Measurements from ENCODE around the gene COL24A1. TPM values are rescaled to one million over a fixed set of nuclear protein-coding genes. Genes with fewer than 3 reads are reported as not detected.
"Not testable (repeated sequence)": the region's sequence is repeated elsewhere in the genome, so short reads cannot be mapped to it uniquely, and the experiment has no call there.

COL24A1 gene
- total and polyA plus RNA-seq, 4 experiments from 2014 or later = 0.09 to 0.14 TPM; not detected in 2

GRCh38 chr1:85743814-85744213 is 412.8 kb downstream of the COL24A1 start:
- H3K4me1 ChIP-seq (ENCODE audit: insufficient read depth, low read length) = no peaks in the 10 kb centered on the region
- ChIA-PET POLR2A (ENCODE audit: partially characterized antibody) (no interaction called here), CTCF (ENCODE audit: partially characterized antibody) (no interaction called here)
- Mint-ChIP-seq H3K4me1 (no peaks in the 10 kb centered on the region), H3K27me3 (peaks cover 10 to 12% of the 10 kb centered on the region in 2 donors), H3K36me3 (no peaks in the 10 kb centered on the region), H3K27ac (no peak overlapping the region), H3K4me3 (no peak overlapping the region), H3K9me3 (peaks cover 0 to 6% (median 0%) of the 10 kb centered on the region in 8 donors)
- no peak overlapping the region for H3K4me3 ChIP-seq (ENCODE audit: low read length in 2 of 2)
- intact Hi-C loops (cut with micrococcal nuclease) = no loop called here
- H3K27me3 ChIP-seq (ENCODE audit: insufficient read depth, low read length) = no peaks in the 10 kb centered on the region
- H3K27ac ChIP-seq (ENCODE audit: low read depth, low read length) = no peak overlapping the region
- no peaks in the 10 kb centered on the region for H3K9me3 ChIP-seq (ENCODE audit: control insufficient read depth in 1 of 2, low read length in 2 of 2)
- DNase-seq = no peak
- no peaks in the 10 kb centered on the region for H3K36me3 ChIP-seq (ENCODE audit: insufficient read depth, low read length)

DNA sequence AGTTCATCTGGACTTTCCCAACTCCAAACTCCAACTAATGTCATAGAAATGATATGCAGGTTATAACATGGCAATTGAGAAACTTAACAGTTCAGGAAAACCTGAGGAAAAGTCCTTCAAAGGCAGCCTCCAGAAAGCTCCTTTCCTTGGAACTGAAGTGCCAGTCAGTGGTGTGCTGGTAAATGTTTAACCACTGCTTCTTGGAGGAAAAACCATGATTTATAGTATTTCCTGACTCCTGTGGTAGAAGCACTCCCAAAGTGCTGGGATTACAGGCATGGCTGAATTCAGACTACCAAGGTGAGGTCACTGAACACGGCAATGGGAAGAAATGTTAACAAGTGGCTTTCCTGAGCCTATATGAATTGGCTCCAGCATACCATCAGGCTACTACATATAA is 421.6 kb downstream of the COL24A1 start:
- ChIA-PET CTCF (ENCODE audit: partially characterized antibody) (no interaction called here), POLR2A (ENCODE audit: partially characterized antibody) (no interaction called here)
- Histone ChIP-seq H3K27ac (ENCODE audit: low read depth, low read length) (no peak overlapping the region), H3K9me3 (ENCODE audit: control insufficient read depth in 1 of 2, low read length in 2 of 2) (no peaks in the 10 kb centered on the region), H3K27me3 (ENCODE audit: insufficient read depth, low read length) (no peaks in the 10 kb centered on the region), H3K36me3 (ENCODE audit: insufficient read depth, low read length) (no peaks in the 10 kb centered on the region), H3K4me1 (ENCODE audit: insufficient read depth, low read length) (no peaks in the 10 kb centered on the region), H3K4me3 (ENCODE audit: low read length in 2 of 2) (no peak overlapping the region)
- Mint-ChIP-seq H3K4me1 (no peaks in the 10 kb centered on the region), H3K4me3 (no peak overlapping the region), H3K27ac (no peak overlapping the region), H3K9me3 (no peaks in the 10 kb centered on the region), H3K36me3 (no peaks in the 10 kb centered on the region), H3K27me3 (peaks cover 7 to 9% of the 10 kb centered on the region in 2 donors)
- intact Hi-C loops (cut with micrococcal nuclease) = no loop called here
- no peak for DNase-seq

DNA sequence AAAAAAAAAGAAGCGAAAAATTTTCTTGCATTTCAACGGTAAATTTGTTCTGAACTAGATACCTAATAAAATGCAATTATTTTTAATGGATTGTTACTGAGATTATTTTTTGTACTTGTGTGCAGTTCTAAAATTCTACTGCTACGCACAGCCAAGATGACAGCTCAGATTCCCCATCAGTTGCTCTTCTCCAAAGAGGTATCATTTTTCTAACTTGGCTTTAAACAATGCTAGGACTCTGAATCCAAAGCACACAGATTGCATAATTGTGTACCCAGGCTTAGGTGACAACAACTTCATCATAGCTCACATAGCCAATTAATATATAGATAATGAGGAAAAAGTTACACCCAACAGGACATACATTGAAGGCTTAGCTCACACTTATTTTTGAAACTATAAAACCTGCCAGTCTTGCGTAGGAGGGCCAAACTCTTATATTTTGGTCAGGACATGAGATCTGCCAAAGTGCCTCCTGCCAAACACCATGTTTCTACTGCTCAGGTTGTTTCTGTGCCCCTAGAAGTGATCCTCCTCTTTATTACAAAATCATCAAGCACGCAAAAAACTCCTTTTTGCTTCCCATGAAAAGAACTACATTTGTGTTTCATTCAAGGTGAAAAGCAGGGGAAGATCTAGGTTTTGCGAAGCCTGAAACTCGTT is 437.8 kb downstream of the COL24A1 start:
- Histone ChIP-seq H3K4me1 (ENCODE audit: insufficient read depth, low read length) (no peaks in the 10 kb centered on the region), H3K27me3 (ENCODE audit: insufficient read depth, low read length) (no peaks in the 10 kb centered on the region), H3K4me3 (ENCODE audit: low read length in 2 of 2) (no peak overlapping the region), H3K36me3 (ENCODE audit: insufficient read depth, low read length) (no peaks in the 10 kb centered on the region), H3K9me3 (ENCODE audit: control insufficient read depth in 1 of 2, low read length in 2 of 2) (no peaks in the 10 kb centered on the region), H3K27ac (ENCODE audit: low read depth, low read length) (no peak overlapping the region)
- Mint-ChIP-seq H3K36me3 (peaks cover 0 to 5% of the 10 kb centered on the region in 2 donors), H3K27ac (no peak overlapping the region), H3K4me1 (peaks cover 0 to 2% (median 0%) of the 10 kb centered on the region in 4 donors), H3K4me3 (no peak overlapping the region), H3K27me3 (peaks cover 7% of the 10 kb centered on the region in 2 donors), H3K9me3 (peaks cover 0 to 39% (median 27%) of the 10 kb centered on the region in 8 donors)
- ChIA-PET CTCF (ENCODE audit: partially characterized antibody) (no interaction called here), POLR2A (ENCODE audit: partially characterized antibody) (no interaction called here)
- no peak for DNase-seq
- intact Hi-C loops (cut with micrococcal nuclease) = no loop called here

GRCh38 chr1:85714418-85715114 is 442.0 kb downstream of the COL24A1 start:
- DNase-seq; CTCF ChIA-PET (ENCODE audit: partially characterized antibody); intact Hi-C loops (cut with micrococcal nuclease); H3K27ac ChIP-seq (ENCODE audit: low read depth, low read length); H3K36me3 Mint-ChIP-seq; H3K27me3 Mint-ChIP-seq; H3K27ac Mint-ChIP-seq; H3K4me3 ChIP-seq (ENCODE audit: low read length in 2 of 2); H3K4me1 ChIP-seq (ENCODE audit: insufficient read depth, low read length); H3K4me1 Mint-ChIP-seq; H3K36me3 ChIP-seq (ENCODE audit: insufficient read depth, low read length); H3K9me3 ChIP-seq (ENCODE audit: control insufficient read depth in 1 of 2, low read length in 2 of 2); H3K27me3 ChIP-seq (ENCODE audit: insufficient read depth, low read length): not testable (repeated sequence)
- H3K4me3 Mint-ChIP-seq = peak overlapping the region in 1 of 8 donors; percentile 13
- POLR2A ChIA-PET (ENCODE audit: partially characterized antibody) = interaction anchor here (0.6 kb wide), 1 partner anchor 288 kb away, joined by 3 read pairs; no protein-coding TSS in a partner anchor
- peaks cover 0 to 21% (median 11%) of the 10 kb centered on the region in 8 donors for H3K9me3 Mint-ChIP-seq

- H3K36me3 ChIP-seq (ENCODE audit: insufficient read depth, low read length) = peaks cover 5% of the 10 kb centered on the region
- H3K4me1 Mint-ChIP-seq = peaks cover 13 to 23% (median 18%) of the 10 kb centered on the region in 4 donors
- no peak overlapping the region for H3K27ac Mint-ChIP-seq
- H3K36me3 Mint-ChIP-seq = peaks cover 16 to 17% of the 10 kb centered on the region in 2 donors
- H3K9me3 Mint-ChIP-seq = peaks cover 0 to 4% (median 0%) of the 10 kb centered on the region in 8 donors
- intact Hi-C loops (cut with micrococcal nuclease) = loop anchor here (1.0 to 10.0 kb wide), 3 partner anchors 433 to 1204 kb away; partner anchors contain the start of genes BCL10, GNG5 and SPATA1
- H3K27ac ChIP-seq (ENCODE audit: low read depth, low read length) = peak overlapping the region; percentile 73
- no peak overlapping the region for H3K4me3 Mint-ChIP-seq
- ChIA-PET CTCF (ENCODE audit: partially characterized antibody) (interaction anchor here (1.3 to 1.6 kb wide), 4 partner anchors 9 to 432 kb away, joined by 4 to 9 read pairs (median 4); partner anchors contain the start of gene BCL10), POLR2A (ENCODE audit: partially characterized antibody) (interaction anchor here (0.9 to 1.8 kb wide), 7 partner anchors 11 to 508 kb away, joined by 3 to 8 read pairs (median 3); partner anchors contain the start of genes BCL10 and SYDE2)
- DNase-seq = no peak
- no peaks in the 10 kb centered on the region for H3K9me3 ChIP-seq (ENCODE audit: control insufficient read depth in 1 of 2, low read length in 2 of 2)
- no peaks in the 10 kb centered on the region for H3K27me3 ChIP-seq (ENCODE audit: insufficient read depth, low read length)
- peak overlapping the region; percentile 70 to 93 for H3K4me3 ChIP-seq (ENCODE audit: low read length in 2 of 2)
- peaks cover 37% of the 10 kb centered on the region for H3K4me1 ChIP-seq (ENCODE audit: insufficient read depth, low read length)
- H3K27me3 Mint-ChIP-seq = no peaks in the 10 kb centered on the region
Observed at GRCh38 chr1:85708829-85709227, 447.7 kb downstream of the COL24A1 start.

GRCh38 chr1:85707990-85708828 is 448.4 kb downstream of the COL24A1 start, which contains the start of gene ZNHIT6:
Gene ZNHIT6 (minus strand): TSS chr1:85708433. CDS start chr1:85708284, 149 bp downstream.
- Mint-ChIP-seq H3K4me1 (peaks cover 19 to 29% (median 25%) of the 10 kb centered on the region in 4 donors), H3K27me3 (no peaks in the 10 kb centered on the region), H3K36me3 (peaks cover 21 to 22% of the 10 kb centered on the region in 2 donors), H3K27ac (no peak within 1 kb of the TSS), H3K4me3 (no peak within 1 kb of the TSS), H3K9me3 (no peaks in the 10 kb centered on the region)
- H3K4me3 ChIP-seq (ENCODE audit: low read length in 2 of 2) = peak within 1 kb of the TSS; percentile 70 to 93
- H3K36me3 ChIP-seq (ENCODE audit: insufficient read depth, low read length) = peaks cover 5% of the 10 kb centered on the region
- intact Hi-C loops (cut with micrococcal nuclease) = loop anchor here (1.0 to 10.0 kb wide), 3 partner anchors 432 to 1203 kb away; partner anchors contain the start of genes BCL10, GNG5 and SPATA1
- no peaks in the 10 kb centered on the region for H3K27me3 ChIP-seq (ENCODE audit: insufficient read depth, low read length)
- ChIA-PET POLR2A (ENCODE audit: partially characterized antibody) (interaction anchor here (0.9 to 1.8 kb wide), 8 partner anchors 11 to 508 kb away, joined by 3 to 8 read pairs (median 3); partner anchors contain the start of genes BCL10 and SYDE2), CTCF (ENCODE audit: partially characterized antibody) (interaction anchor here (1.3 to 1.6 kb wide), 4 partner anchors 9 to 432 kb away, joined by 4 to 9 read pairs (median 4); partner anchors contain the start of gene BCL10)
- H3K9me3 ChIP-seq (ENCODE audit: control insufficient read depth in 1 of 2, low read length in 2 of 2) = no peaks in the 10 kb centered on the region
- DNase-seq = peak; percentile 87 to 95 (median 91)
- peaks cover 43% of the 10 kb centered on the region for H3K4me1 ChIP-seq (ENCODE audit: insufficient read depth, low read length)
- H3K27ac ChIP-seq (ENCODE audit: low read depth, low read length) = peak within 1 kb of the TSS; percentile 73

All from CD4-positive, alpha-beta memory T cell (primary cell).